Measurements from ENCODE around the gene ADCY9.

The ADCY9 gene

DNA sequence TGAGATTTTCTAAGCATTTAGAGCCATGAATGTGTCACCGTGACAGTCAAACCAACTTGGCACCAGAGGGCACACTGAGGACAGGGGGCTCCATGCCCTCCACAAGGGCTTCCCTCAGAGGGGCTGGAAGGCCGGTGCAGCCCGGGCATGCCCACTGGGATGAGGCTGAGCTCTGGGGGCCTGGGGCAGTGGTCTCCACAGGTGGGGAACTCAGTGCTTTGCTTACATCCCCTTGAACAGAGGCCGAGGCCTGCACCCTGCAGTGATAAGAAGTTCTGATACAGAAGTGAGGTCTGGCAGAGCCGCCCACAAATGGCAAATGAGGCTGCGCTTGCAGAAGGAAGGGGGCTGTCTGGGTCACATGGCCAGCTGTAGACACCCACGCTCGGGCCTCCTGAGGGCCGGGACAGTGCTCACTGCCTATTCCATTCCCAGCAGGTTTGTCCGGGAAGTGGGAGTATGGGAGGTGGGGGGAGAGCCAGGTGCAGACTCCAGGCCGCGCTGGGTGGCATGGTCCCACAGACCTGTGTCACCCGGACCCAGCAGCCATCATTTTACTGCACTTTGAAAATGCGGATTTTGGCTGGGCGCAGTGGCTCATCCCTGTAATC, 118.9 kb downstream of the ADCY9 start:
- DNase-seq (no peak), ATAC-seq (replicated peaks) (no peak)
- Mint-ChIP-seq H3K4me1 (no peaks in the 10 kb centered on the region), H3K9me3 (no peaks in the 10 kb centered on the region), H3K27ac (no peak overlapping the region), H3K36me3 (peaks cover 4 to 6% of the 10 kb centered on the region in 2 donors), H3K4me3 (no peak overlapping the region), H3K27me3 (no peaks in the 10 kb centered on the region)

- Mint-ChIP-seq H3K4me1 (no peaks in the 10 kb centered on the region), H3K36me3 (peaks cover 5 to 7% of the 10 kb centered on the region in 2 donors), H3K4me3 (no peak overlapping the region), H3K27ac (no peak overlapping the region), H3K9me3 (no peaks in the 10 kb centered on the region), H3K27me3 (no peaks in the 10 kb centered on the region)
- DNase-seq (no peak), ATAC-seq (replicated peaks) (no peak)
Observed at GRCh38 chr16:3995001-3995400, 121.2 kb downstream of the ADCY9 start.

DNA sequence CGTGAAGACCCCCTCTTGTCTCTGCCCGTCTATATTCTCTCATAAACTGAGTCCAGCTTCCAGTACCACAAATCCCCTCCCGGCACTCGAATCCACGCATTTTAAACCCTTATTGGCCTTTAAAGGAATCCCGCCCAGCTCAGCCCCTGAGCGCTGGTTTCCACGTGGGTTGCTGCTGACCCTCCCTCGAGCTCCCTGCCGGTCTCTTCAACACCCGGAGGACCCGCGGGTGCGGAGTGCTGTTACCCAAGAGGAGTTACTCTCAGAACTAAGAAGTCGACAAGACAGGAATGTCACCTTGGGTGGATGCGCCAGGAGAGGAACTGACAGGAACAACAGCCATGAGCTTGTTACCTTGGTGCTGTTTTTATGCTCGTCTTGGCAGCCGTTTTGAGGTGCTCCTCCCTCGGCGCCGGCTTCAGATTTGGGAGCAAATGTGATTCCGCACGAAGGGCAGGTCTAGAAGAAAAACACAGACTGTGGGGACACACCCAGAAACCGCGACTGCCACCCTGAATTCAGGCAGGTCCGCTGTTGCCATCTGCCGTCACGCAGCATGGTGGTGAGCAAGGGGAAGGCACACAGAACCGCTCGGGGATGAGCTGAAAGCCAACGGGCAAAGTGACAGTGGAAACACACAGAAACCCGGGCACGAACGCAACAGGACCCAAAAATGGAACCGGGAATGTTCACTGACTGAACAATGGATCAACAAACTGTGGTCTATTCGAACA, 123.0 kb downstream of the ADCY9 start:
- DNase-seq = no peak
- H3K36me3 Mint-ChIP-seq = peaks cover 5 to 7% of the 10 kb centered on the region in 2 donors
- peaks cover 0 to 1% of the 10 kb centered on the region in 2 donors for H3K4me1 Mint-ChIP-seq
- no peak overlapping the region for H3K4me3 Mint-ChIP-seq
- no peak for ATAC-seq (replicated peaks)
- H3K9me3 Mint-ChIP-seq = no peaks in the 10 kb centered on the region
- no peak overlapping the region for H3K27ac Mint-ChIP-seq
- H3K27me3 Mint-ChIP-seq = no peaks in the 10 kb centered on the region

- ATAC-seq (replicated peaks) (no peak), DNase-seq (no peak)
Observed at GRCh38 chr16:3992297-3993051, 123.8 kb downstream of the ADCY9 start.

GRCh38 chr16:3988824-3989223, 127.4 kb downstream of the ADCY9 start:
- Mint-ChIP-seq H3K4me1 (peaks cover 0 to 6% of the 10 kb centered on the region in 2 donors), H3K27me3 (no peaks in the 10 kb centered on the region), H3K4me3 (no peak overlapping the region), H3K9me3 (no peaks in the 10 kb centered on the region), H3K27ac (no peak overlapping the region), H3K36me3 (peaks cover 5 to 14% of the 10 kb centered on the region in 2 donors)
- ATAC-seq (replicated peaks) (no peak), DNase-seq (no peak)

More at GRCh38 chr16:3992297-3993051, 123.8 kb downstream of the ADCY9 start:
- no peaks in the 10 kb centered on the region for H3K9me3 Mint-ChIP-seq
- peaks cover 5 to 14% of the 10 kb centered on the region in 2 donors for H3K36me3 Mint-ChIP-seq
- H3K4me1 Mint-ChIP-seq = peaks cover 0 to 6% of the 10 kb centered on the region in 2 donors
- no peaks in the 10 kb centered on the region for H3K27me3 Mint-ChIP-seq
- no peak overlapping the region for H3K27ac Mint-ChIP-seq
- H3K4me3 Mint-ChIP-seq = no peak overlapping the region

GRCh38 chr16:3988011-3988410, 128.2 kb downstream of the ADCY9 start:
- H3K27me3 Mint-ChIP-seq = peaks cover 4 to 5% of the 10 kb centered on the region in 2 donors
- ATAC-seq (replicated peaks) (no peak), DNase-seq (no peak)
- H3K4me3 Mint-ChIP-seq = no peak overlapping the region
- H3K36me3 Mint-ChIP-seq = peaks cover 5 to 12% of the 10 kb centered on the region in 2 donors
- H3K4me1 Mint-ChIP-seq = peaks cover 5 to 10% of the 10 kb centered on the region in 2 donors
- H3K9me3 Mint-ChIP-seq = no peaks in the 10 kb centered on the region
- peak overlapping the region; percentile 63 for H3K27ac Mint-ChIP-seq

DNA sequence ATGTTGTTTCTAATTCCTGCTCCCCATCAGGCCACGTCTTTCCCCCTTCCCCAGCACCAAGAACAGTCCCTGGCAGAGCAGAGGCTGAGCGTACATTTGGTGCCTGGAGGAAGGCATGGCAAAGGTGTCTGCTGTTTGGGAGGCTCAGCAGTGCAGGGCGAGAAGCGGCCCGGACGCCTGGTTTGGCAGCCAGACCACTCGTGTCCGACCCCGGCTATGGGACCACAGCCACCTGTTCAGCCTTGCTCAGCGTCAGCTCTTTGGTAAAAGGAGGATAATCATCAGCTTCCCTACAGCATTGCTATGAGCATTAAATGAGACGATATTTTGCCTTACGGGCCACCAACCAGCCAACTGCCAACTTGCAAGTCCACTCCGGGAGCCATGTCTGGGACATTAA, 129.0 kb downstream of the ADCY9 start:
- Mint-ChIP-seq H3K36me3 (peaks cover 4 to 12% of the 10 kb centered on the region in 2 donors), H3K27ac (no peak overlapping the region), H3K27me3 (peaks cover 8% of the 10 kb centered on the region in 2 donors), H3K9me3 (no peaks in the 10 kb centered on the region), H3K4me3 (no peak overlapping the region), H3K4me1 (peaks cover 9 to 13% of the 10 kb centered on the region in 2 donors)
- ATAC-seq (replicated peaks) (no peak), DNase-seq (no peak)

DNA sequence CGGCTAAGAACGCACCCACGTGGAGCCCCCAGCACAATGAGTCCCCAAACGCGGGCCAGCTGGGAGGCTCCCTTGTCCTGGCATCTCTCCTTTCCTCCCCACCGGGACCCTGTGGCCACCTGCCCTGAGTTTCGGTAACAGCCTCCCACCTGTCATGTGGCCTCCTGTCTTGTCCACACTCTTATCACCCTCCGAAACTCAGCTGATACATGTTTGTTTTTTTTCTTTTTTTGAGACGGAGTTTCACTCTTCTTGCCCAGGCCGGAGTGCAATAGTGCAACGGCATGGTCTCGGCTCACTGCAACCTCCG, 130.1 kb downstream of the ADCY9 start:
- Mint-ChIP-seq H3K4me1 (peaks cover 9 to 13% of the 10 kb centered on the region in 2 donors), H3K36me3 (peaks cover 4 to 12% of the 10 kb centered on the region in 2 donors)

DNA sequence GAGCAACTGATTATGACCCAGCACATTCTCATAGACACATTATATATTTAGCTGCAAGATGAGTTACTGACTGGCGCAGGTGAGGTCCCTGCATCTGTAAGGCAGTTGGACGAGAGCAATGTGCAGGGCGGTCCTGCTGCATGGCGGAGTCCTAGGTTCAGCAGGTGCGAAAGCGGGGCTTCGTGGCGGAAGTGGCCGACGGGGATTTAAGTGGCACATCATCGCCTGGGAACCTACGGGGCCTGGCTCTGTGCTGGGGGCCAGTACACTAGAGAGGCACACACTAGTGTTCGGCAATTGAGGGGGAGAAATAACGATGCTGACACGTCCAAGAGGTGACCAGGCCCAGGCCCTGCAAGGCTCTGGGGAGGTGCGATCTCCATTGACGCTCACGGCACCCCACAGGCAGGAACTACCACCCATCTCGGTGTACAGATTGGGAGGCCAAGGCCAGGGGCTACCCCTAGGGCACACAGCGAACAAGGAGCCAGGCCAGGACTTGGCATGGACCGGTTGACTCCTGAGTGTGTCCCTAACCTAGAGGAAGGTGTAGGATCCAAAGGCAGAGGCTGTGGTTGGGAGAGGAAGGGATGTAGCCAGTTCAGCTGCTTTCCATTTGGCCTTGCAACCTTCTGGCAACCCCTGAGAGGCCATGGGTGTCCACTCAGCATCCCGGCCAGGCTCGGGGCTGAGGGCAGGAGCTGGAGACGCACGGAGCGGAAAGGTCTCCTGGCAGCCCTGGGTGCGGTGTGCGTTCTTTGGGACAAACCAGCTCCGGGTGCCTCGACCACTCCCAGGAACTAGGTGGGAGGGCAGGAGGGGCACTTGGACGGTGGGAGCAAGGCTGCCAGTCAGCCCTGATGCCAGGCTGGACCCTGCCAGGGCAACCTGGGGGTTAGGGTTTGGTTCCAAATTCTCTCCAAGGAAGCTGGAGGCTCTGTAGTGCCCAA, 131.9 kb downstream of the ADCY9 start:
- DNase-seq = no peak
- no peak overlapping the region for H3K4me3 Mint-ChIP-seq
- H3K36me3 Mint-ChIP-seq = peaks cover 4 to 12% of the 10 kb centered on the region in 2 donors
- peaks cover 9 to 13% of the 10 kb centered on the region in 2 donors for H3K4me1 Mint-ChIP-seq
- ATAC-seq (replicated peaks) = no peak
- peaks cover 8% of the 10 kb centered on the region in 2 donors for H3K27me3 Mint-ChIP-seq
- no peaks in the 10 kb centered on the region for H3K9me3 Mint-ChIP-seq
- no peak overlapping the region for H3K27ac Mint-ChIP-seq

More for the DNA sequence above, 130.1 kb downstream of the ADCY9 start:
- Mint-ChIP-seq H3K9me3 (no peaks in the 10 kb centered on the region), H3K27ac (no peak overlapping the region), H3K27me3 (peaks cover 8% of the 10 kb centered on the region in 2 donors), H3K4me3 (no peak overlapping the region)
- no peak for DNase-seq
- no peak for ATAC-seq (replicated peaks)

- Mint-ChIP-seq H3K36me3 (peaks cover 4 to 11% of the 10 kb centered on the region in 2 donors), H3K4me1 (peaks cover 9 to 10% of the 10 kb centered on the region in 2 donors), H3K27ac (peak overlapping the region; percentile 63), H3K4me3 (peak overlapping the region in 1 of 2 donors; percentile 38), H3K27me3 (peaks cover 8% of the 10 kb centered on the region in 2 donors), H3K9me3 (no peaks in the 10 kb centered on the region)
- DNase-seq = peak; percentile 23
- peak; percentile 77 to 88 for ATAC-seq (replicated peaks)
Observed at GRCh38 chr16:3983081-3983520, 133.1 kb downstream of the ADCY9 start.

DNA sequence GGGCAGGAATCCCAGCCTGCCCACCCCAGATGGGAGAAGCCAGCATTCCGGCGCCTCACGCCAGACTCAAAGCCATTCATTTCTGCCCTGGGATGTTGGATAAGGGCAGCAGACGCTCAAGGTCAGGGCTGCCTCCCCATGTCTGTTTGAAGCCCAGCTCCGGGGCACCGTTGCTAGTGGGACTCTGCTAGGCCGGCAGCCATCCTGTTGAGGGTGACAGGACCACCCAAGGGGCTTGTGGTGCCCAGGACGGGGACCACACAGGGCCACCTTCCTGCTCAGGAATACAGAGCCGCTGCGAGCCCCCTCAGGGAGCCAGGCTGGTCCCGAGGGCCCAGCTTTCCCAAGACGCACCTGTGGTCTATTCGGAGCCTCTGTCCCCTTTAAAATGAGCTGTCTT, 134.0 kb downstream of the ADCY9 start:
- peaks cover 4 to 6% of the 10 kb centered on the region in 2 donors for H3K36me3 Mint-ChIP-seq
- no peak for DNase-seq
- peaks cover 7 to 9% of the 10 kb centered on the region in 2 donors for H3K4me1 Mint-ChIP-seq
- H3K9me3 Mint-ChIP-seq = no peaks in the 10 kb centered on the region
- no peak overlapping the region for H3K4me3 Mint-ChIP-seq
- ATAC-seq (replicated peaks) = no peak
- no peak overlapping the region for H3K27ac Mint-ChIP-seq
- H3K27me3 Mint-ChIP-seq = peaks cover 8% of the 10 kb centered on the region in 2 donors

DNA sequence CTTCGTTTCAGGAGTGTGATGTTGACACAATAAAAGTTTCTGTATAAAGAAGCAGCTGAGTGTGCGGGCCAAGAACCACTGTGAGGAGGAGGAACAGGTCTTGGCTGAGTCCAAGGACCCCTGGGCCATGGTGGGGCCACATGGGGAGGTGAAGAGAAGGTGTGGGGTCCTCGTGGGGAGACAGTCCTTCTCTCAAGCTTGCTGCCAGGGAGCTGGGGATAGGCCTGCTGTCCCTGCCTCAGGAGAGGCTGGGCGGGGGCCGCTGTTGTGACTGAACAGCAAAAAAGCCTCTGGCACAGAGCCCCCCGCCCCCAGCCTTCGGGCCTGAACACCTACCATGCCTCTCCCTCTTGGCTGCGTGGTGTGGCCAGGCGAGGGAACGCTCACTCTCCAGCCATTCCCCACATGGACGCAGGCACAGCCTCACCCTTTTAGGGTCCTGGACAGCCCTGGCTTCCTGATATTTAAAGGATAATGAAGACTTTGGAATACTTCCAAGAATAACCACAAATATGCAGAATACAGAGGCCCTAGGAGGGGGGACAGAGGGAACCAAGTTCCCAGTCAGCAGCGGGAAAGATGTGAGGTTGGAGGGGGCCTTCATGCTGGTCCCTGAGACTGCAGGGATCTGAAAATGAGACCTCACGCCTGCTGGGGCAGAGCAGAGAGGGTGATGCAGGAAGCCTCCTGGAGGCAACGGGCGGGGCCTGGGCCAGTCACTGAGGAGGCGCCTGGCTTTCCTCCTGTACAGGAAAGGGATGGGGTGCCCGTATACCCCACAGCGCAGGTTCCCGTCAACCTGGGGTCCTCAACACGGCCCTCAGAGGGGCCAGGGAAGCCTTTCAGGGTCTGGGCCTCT, 135.8 kb downstream of the ADCY9 start:
- H3K4me1 Mint-ChIP-seq = peaks cover 7 to 9% of the 10 kb centered on the region in 2 donors
- no peak for ATAC-seq (replicated peaks)
- no peak for DNase-seq
- H3K27ac Mint-ChIP-seq = no peak overlapping the region
- H3K36me3 Mint-ChIP-seq = peaks cover 4 to 11% of the 10 kb centered on the region in 2 donors
- H3K4me3 Mint-ChIP-seq = no peak overlapping the region
- no peaks in the 10 kb centered on the region for H3K9me3 Mint-ChIP-seq
- peaks cover 8% of the 10 kb centered on the region in 2 donors for H3K27me3 Mint-ChIP-seq

DNA sequence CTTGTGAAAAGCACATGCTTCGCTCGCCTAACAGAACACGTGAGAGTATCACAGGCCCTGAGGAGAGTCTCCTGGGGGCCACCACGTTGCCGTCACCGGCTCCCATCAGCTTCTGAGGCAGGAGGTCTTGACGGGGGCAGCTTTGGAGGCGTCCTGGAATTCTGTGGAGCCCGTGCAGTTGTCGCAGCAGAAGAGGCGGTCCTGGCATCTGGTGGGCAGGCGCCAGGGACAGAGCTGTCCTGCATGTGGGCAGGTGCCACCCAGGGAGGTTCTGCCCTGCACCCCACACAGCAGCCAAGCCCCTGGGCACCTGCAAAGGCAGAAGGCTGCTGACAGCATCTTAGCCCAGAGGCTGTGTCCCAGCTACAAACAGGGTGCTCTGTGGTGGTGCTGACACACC, 136.7 kb downstream of the ADCY9 start:
- Mint-ChIP-seq H3K27me3 (peaks cover 8% of the 10 kb centered on the region in 2 donors), H3K36me3 (peaks cover 4 to 11% of the 10 kb centered on the region in 2 donors), H3K4me1 (peaks cover 7 to 9% of the 10 kb centered on the region in 2 donors), H3K9me3 (no peaks in the 10 kb centered on the region), H3K27ac (no peak overlapping the region), H3K4me3 (no peak overlapping the region)
- ATAC-seq (replicated peaks) (no peak), DNase-seq (no peak)
